Measurements from ENCODE around the gene BBS2.
"Not testable (repeated sequence)": the region's sequence is repeated elsewhere in the genome, so short reads cannot be mapped to it uniquely, and the experiment has no call there.

The BBS2 gene

DNA sequence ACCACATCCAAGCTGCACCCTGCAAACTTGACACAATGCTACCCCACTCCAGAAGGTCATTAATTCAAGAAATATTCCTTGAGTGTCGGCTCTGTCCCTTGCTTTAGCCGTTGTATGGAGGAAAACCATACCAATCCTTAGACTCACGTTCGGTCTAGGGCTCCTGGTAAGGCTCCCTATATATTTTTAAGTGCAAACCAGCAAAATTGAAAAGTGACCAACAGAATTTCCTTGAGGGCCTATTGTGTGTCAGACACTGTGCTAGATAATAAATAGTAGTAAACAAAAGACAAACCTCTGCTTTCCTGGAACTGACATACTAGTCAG lies 390 bp upstream of the BBS2 start:
- DNase-seq = no peak

DNA sequence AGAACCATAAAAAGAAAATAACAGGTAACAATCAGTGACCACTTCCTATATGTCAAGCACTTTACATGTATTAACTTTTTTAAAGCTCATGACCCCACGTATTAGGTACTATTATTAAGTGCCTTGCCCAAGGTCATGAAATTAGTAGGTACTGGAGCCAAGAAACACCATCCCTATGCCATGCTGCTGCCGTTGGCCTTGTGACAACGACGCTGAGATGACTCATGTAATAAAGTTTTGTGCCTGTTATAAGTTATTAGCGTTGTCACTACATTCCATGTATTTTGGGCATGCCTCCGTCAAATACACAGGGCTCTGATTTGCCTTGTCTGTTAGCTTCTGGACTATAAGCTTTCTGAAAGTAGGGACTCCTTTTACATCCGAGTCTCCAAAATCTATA lies 1.4 kb downstream of the BBS2 start:
- no peak for DNase-seq

DNA sequence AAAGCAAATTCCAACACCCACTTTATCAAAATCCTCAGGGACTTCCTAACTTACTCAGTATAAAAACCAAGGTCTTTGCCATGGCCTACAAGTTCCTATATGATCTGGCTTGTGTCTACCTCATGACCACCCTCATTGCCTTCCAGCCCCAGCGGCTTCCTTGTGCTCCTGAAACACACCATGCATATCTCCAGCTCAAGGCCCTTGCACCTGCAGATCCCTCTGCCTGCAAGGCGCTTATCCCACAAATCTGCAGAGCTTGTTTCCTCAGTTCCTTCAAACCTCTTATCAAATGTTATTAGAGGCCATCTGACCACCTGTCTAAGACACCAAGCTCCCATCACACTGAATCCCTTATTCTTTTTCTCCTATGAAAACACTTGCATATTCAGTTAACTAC lies 2.6 kb downstream of the BBS2 start:
- DNase-seq = no peak

DNA sequence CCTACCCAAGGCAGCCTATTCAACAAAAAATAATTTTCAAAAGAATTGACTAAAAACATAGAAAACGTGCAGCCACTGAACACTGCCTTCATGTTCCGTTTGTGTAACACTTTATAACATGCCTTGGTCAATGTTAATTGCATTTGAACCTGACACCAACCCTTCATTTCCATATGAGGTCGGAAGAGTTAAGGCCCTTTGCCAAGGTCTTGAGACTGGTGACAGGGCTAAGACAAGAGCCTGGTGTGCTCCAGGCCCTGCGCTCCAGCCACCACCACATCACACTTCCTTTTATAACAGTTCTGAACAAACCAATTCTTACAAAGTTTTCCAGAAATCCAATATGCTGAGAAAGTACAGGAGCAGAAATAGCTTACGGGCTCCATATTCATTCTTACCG lies 4.2 kb downstream of the BBS2 start:
- no peak for DNase-seq

DNA sequence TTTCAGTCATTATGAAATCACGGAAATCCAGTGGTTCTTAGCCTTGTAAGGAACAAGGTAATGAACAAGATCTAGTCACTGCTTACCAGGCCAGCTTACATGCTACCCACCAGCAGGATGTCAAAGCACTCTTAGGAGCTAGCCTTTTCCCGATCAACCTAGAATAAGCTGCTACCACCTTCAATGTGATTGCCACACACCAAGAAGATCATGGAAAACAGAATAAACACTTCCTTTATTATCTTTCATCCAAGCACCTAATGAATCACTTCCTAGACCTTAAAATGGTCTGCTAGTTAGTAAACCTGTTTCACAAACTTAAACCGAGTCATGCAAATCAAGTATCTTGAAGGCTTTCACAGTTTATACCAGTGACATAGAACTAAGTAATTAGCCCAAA lies 5.0 kb downstream of the BBS2 start:
- no peak for DNase-seq

DNA sequence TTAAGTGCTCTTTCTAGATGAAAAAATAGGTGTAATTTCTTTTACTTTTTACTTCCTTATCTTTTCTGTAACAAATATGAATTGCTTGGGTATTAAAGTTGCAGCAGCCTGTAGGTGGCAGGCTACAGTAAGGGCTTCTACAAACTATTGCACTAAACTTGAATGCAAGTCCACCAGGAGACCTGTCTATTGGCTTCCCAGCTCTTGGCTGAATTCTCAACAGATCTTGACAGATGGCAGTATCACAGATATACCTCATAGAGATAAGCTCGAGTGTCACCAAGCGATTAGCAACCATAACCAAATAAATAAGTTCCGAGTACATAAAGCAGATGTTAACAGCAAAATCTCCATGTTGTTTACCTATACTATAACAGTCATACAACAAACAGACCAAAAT lies 5.9 kb downstream of the BBS2 start:
- DNase-seq = peak; percentile 22

DNA sequence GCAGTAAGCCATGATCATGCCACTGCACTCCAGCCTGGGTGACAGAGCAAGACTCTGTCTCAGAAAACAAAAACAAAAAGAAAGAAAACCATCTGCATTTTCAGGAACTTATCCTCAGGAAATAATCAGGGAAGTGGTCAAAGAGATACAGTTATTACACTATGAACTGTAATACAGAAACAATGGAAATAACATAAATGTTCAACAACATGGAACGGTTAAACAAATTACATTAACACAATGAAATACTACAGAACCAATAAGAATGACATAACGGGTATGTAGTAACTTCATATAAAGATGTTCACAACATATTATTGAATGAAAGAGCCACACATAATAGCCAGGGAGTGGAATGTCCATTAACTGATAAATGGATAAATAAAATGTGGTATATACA lies 6.7 kb downstream of the BBS2 start:
- no peak for DNase-seq

DNA sequence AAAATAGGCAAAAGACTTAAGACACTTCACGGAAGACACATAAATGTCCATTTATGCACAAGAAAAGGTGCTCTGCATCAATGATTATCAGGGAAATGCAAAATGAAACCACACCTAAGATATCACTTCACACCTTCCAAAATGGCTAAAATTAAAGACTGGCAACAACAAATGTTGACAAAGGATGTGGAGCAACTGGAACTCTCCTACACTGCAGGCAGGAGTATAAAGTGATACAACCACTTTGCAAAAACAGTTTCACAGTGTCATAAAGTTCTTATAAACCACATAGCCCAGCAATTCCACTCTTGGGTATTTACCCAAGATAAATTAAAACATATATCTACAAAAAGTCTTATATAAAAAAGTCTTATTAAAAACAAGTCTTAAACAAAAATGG lies 7.8 kb downstream of the BBS2 start:
- DNase-seq = no peak

DNA sequence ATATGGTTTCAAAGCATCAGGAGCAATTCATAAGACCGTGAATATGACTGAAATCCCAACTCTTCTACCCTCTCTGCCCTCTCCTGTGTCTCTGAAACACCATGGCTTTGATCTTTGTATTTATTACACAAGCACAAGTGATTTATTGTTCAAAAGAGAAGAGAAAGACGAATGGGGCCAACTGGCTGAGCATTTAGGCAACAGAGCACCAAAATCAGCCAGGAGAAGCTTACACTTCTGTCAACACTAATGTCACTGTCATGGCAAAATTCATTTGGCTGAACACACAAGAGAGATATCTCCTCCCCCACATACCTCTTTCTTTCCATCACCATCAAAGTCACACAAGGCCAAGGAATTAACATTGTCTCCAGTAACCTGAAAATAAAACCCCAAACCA lies 9.3 kb downstream of the BBS2 start:
- no peak for DNase-seq

DNA sequence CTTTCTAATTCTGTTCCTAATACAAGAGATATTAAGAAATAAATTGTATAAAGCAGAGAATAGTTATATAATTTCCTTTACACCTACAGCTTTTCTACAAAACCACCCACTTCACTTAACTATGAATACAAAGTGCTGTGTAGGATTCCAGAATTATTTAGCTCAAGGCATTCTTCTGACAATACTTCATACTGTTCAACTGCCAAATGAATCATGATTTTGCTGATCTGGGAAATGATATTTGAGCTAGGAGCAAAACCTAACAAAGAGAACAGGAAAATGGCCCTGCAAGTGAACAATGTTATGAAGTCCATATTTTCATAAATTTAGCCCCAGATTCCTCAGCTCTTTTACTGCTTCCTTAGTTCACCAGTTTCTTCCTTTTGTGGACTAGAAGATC lies 12.9 kb downstream of the BBS2 start:
- DNase-seq = no peak

DNA sequence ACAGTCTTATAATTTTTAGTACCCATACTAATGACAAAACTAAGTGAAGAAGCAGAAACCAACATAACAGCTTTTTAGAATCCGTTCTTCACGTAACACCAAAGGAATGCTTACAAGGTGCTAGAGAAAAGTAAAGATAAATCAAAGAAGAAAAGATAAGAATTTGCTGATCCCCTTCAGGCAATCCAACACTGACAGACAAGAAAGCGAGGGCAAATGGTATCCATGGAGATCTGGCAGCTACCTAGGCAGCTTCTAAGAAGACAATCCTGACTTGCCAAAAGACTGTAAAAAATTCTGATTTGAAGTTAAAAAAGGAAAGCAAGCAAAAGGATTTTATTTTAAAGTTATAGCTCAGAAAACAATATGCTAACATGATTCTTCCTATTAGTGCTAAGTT lies 14.6 kb downstream of the BBS2 start:
- no peak for DNase-seq

DNA sequence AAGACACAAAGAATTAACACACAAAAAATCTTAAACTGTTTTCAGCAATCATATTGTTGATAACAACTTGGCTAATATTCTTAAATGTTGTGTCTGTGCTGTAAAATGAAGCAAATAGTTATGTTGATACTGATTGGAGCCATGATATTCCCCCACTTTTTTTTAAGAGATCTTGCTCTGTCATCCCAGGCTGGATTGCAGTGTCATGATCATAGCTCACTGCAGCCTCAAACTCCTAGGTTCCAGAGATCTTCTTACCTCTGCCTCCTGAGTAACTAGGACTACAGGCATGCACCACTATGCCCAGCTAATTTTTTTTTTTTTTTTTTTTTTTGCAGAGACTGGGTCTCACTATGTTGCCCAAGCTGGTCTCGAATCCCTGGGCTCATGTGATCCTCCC lies 26.0 kb downstream of the BBS2 start:
- no peak for DNase-seq

DNA sequence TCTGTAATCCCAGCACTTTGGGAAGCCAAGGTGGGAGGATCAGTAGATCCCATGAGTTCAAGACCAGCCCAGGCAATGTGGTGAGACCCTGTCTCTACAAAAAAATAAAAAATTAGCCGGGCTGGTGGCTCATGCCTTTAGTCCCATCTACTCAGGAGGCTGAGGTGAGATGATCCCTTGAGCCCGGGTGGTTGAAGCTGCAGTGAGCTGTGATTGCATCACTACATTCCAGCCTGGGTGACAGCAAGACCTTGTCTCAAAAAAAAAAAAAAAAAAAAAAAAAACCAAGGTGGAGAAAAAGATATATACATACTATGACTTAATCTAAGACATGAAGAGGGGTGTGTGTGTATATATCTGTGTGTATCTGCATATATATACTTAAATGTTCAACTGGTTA lies 26.7 kb downstream of the BBS2 start:
- DNase-seq = no peak

DNA sequence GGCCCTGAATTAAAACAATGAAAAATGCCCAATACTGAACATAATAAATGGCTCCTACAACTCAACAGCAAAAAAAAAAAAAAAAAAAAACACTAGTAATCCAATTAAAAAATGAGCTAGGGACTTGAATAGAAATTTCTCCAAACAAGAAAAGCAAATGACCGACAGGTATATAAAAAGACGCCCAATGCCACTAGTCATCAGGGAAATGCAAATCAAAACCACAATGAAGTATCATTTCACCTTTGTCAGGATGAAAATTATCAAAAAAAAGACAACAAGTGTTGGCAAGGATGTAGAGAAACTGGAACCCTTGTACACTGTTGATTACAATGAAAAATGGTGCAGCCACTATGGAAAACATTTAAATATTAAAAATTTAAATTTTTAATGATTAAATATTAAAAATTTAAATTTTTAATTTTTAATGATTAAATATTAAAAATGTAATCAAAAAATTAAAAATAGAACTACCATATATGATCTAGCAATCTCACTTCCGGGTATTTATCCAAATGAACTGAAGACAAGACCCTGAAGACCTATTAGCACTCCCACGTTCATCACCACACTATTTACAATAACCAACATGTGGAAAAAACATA lies 28.1 kb downstream of the BBS2 start:
- DNase-seq = no peak

DNA sequence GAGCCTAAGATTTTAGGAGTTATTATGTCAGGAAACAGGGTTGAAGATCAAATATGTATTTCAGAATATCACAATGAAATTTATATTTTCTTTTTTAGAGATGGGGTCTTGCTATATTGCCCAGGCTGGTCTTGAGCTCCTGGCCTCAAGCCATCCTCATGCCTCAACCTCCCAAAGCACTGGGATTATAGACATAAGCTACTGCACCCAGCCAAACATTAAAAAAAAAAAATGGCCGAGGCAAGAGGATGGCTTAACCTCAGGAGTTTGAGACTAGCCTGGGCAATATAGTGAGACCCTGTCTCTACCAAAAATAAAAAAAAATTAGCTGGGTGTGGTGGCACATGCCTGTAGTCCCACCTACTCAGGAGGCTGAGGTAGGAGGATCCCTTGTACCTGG lies 31.0 kb downstream of the BBS2 start:
- not testable (repeated sequence) for DNase-seq

DNA sequence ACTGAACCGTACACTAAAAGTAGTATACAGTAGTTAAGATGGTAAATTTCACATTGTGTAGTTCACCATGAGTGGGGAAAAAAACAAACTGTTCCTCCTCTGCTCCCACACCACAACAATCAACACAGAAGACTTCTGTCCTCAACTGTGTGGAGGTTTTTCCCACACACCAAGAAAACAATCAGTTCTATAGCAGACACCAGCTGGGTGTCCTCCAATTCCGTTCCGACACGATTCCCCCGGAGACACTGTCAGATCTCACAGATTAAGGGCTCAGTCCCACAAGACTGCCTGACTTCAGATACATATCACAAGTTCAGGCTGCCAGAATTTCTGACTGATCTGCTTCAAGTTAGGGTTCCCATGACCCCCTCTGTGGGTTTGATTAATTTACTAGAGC lies 31.8 kb downstream of the BBS2 start:
- DNase-seq = no peak

DNA sequence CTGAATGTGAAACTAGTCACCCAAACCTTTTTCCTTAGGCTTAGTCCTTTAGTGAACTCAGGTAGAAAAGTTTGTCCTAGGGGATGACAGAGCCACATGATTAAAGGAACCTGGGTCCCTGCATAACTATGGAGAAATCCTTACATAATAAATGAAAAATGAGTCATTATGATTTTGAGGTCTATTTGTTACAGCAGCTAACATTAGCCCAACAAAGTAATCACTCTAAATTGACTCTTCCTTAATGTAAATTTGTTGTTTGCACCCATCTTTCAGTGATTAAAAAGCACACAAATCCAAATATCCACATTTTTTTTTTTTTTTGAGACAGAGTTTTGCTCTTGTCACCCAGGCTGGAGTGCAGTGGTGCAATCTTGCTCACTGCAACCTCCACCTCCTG lies 36.4 kb downstream of the BBS2 start:
- DNase-seq = no peak

DNA sequence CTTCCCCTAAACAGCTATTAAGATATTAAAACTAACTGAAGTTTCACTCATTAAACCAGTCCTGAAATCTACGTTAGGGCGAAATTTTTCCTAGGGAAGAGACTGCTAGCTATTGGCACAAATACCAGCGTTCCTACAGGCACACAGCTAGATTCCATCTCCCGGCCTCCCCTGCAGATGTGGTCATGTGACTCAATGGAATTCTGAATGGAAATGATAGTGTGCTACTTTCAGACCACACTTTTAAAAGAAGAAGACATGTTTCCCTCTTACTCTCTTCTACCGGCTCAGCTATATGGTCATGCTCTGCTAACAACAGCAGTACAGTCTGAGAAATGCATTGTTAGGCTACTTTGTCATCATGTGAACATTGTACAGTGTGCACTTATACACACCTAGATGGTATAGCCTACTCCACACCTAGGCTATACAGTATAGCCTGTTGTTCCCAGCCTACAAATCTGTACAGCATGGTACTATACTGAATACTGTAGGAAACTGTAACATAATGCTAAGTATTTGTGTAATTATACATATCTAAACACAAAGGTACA lies 37.1 kb downstream of the BBS2 start:
- DNase-seq = no peak

DNA sequence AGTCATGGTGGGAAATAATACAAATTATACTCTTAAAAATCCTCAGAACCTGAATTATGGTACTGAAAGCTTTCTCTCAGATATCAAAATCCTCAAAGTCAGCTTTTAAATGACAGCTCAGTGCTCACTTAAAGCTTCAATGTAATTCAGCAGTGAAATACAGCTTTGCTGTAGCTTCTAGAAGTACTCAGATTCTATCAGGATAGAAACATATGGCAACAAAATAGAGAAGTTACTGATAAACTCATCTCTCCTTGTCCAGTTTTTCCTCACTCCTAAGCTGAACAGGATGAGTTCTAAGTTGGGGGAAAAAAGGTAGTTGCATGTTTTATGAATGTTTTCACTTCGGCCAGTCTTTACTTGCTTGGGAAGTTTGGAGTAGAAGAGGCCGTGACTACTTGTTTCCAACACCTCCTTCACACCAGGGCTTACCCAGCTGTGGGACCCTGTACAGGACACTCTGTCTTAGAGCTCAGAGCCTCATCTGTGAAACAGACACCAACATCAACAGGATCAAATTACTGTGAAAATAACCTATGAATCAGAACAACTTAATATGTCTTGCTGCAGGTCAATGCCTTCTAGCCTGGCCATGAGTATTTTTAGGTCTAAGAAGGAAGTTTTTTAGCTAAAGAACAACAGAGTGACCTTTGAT lies 38.2 kb downstream of the BBS2 start:
- DNase-seq = no peak

DNA sequence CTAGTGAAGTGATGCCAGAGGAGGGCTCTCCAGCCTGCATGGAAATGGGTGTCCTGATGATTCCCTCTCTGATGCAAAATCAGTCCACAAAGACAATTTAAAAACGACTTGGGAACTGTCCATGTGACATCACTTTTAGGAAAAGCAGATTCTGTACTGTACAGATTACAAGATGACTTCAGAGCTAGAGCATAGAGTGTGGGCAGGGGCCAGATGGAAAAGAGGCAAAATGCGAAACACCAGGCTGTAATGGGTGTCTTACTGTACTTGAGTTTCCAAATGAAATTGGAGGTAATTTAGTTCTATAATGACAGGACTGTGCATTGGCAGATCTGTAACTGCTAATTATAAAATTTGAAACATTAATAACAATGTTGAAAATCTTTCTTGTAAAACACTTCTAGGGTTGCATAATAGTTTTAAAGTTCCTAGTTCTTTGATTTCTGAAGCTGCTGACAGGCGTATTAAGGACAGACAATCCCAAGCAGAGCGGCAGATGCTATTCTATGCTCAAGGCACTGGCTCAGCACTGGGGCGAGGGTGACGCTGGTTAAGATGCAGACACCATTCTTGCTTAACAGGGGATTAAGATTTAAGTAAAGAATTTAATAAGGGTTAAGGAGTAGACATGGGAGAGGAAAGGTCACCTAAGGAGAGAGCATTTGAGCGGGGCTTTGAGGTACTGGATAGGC lies 38.9 kb downstream of the BBS2 start:
- no peak for DNase-seq

DNA sequence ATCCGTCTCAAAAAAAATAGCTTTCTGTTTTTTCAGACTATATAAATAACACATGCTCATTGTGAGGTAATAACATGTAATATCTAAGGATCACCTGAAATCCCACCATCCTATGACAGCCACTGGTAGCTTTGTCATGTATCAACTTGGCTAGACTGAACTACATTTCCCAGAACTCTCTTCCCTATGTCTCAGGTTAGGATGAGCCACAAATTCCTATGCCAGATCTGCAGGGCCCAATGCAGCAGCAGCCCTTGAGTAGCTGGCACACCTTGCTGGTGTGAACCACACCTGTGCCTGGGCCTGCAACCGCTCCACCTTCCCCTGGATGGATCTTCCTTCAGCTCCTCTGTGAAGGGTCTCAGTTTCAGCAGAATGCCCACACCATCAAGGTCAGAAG lies 40.4 kb downstream of the BBS2 start:
- no peak for DNase-seq

DNA sequence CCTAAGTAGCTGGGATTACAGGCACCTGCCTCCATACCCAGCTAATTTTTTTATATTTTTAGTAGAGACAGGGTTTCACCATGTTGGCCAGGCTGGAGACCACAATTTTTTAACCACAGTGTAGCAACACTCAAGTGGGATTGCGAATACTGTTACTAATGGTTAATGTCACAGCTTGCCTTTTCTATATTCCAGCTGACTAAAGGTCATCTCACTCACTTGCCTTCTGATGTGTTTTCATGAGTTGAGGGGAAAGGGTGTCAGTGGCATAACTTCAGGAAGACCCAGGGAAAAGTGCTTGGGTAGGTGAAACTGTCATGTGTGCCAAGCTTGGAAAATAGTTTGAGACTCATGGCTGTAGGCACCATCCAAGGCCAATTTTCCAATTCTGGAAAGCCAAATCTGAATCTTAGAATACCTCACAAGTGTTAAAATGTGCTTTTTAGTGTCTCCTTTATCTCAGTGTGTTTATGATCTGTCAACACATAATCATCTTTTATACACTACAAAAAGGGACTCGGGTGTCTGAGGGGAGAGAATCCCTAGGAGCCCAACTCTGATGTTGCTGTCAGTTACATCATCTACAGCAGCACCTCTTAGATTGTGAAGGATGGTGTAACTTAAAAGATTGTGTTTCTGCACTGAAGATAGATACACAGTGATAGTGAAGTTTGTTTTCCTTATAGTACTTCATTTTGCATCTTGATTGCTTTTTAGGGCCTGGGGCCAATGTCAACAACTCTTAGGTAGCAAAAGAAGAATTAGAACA lies 41.4 kb downstream of the BBS2 start:
- DNase-seq = no peak

DNA sequence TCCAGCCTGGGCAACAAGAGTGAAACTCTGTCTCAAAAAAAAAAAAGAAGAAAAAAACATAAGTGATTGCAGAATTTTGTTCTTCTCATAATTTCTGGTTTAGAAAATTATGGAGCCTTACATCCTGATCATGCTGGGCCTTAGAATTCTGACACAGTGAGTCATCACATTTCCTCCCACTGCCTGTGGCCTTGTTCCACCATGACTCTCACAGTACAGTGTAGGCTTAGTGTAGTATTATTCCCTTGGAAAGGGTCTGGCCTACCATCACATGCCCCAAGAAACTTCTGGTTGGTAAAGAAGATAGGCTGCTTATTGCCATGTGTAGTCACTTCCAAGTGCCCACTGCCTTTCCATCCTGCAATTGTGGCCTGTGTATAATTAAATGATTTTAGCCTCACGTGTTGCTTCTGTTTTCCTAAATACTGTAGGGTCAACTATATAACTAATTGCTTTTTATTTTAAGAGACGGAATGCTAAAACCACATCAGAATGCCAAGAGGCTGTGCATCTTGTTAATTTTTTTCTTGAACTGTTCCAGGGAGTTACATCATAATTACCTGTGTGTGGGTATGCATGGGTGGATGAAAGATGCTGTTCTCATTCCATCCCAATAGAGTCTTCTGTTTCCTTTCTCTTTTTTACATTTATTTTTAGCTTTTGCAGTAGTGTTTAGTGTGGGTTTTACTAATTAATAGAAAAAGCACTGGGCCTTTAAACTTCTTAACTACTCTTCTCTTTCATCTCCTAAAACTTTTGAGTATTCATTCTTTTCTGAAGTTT lies 42.5 kb downstream of the BBS2 start:
- no peak for DNase-seq

Measured in stimulated activated CD4-positive, alpha-beta T cell treated with anti-CD3 and anti-CD28 coated beads, Interleukin-1b, Interleukin-23, amount 100 ng/mL, for 48 hours (primary cell).